DMS53 (cell line): Measurements from ENCODE around the gene EPHA1.
A peak's percentile ranks its signal among the peaks of the same experiment; 100 is the strongest.

Experiments
- DNase-seq: peaks from one replicate; lab custom pipeline; 2025; lab: John Stamatoyannopoulos, UW

The EPHA1 gene

DNA sequence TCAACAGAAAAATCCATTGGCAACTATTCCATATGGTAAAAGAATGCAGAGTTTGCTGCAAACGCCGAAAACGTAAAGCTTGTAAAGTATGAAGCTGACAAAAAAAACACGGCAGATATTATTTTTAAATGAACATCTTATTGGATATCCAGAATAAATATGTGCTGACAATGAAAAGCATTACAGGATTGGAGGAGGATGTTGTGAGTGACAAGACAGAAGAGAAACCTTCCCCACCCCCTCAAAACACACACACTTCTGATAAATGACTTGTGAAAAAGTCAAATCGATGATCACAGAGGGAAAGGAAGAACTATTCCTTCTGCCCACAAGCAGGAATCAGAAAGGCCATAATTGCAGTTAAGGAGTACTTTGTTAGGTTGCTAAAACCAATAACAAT, 60.7 kb downstream of the EPHA1 start:
- DNase-seq = no peak

GRCh38 chr7:143346018-143346417, 62.6 kb downstream of the EPHA1 start:
- no peak for DNase-seq

DNA sequence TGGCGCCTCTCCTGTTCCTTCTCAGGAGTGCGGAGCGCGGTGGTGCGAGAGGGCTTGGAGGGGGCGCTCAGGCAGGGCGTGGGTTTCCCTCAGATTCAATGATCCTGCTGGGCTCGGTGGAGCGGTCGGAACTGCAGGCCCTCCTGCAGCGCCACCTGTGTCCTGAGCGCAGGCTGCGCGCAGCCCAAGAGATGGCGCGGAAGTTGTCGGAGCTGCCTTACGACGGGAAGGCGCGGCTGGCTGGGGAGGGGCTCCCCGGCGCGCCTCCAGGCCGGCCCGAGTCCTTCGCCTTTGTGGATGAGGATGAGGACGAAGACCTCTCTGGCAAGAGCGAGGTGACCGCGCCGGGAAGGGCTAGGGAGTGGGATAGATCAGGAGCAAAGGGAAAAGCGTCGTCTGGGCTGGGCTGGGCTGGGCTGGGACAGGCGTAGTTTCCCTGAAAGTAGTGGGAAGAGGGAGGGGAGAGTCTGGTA, 63.2 kb downstream of the EPHA1 start:
- DNase-seq = peak; percentile 83

GRCh38 chr7:143343596-143343995, 65.1 kb downstream of the EPHA1 start:
- no peak for DNase-seq

DNA sequence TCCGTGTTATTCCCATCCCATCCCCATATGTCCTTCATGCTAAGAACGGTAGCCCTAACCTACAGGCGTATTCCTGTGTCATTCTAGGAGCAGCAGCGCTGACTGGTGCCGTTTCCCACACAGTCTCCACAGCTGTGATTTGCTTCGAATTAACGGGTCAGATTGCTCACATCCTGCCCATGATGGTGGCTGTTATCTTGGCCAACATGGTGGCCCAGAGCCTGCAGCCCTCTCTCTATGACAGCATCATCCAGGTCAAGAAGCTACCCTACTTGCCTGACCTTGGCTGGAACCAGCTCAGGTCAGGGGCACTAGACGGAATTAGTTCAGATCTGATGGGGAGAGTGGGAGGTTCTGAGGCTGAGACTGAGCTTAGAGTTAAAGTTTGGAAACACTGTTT, 66.8 kb downstream of the EPHA1 start:
- no peak for DNase-seq
